SKM-1 treated with dmso at 0.1 percent for 144 hours (cell line): Measurements from ENCODE around the gene HILPDA.
A peak's percentile ranks its signal among the peaks of the same experiment; 100 is the strongest.
"Not testable (repeated sequence)": the region's sequence is repeated elsewhere in the genome, so short reads cannot be mapped to it uniquely, and the experiment has no call there.

ENCODE experiments used
- DNase-seq: peaks from one replicate; lab custom pipeline; 2025; ENCODE audit not compliant: unreplicated experiment; lab: John Stamatoyannopoulos, UW

HILPDA gene

DNA sequence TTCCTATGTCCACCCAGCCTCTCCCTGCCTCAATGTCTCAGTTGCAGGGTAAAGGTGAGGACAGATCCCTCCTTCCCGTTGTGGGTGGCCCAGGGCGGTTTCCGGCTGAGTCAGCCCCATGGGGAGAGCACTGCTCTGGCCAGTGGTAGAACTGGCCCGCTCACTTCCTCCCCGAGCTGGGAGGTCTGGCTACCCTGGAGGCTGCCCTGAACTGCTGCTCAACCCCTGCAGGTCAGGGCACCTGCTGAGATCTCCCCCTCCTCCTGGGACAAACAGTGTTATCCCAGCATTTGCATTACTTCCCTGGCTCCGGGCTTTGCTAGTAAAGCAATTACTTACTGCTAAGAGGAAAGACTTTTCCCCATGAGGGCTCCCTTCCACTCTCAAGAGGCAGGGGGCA, 24.5 kb upstream of the HILPDA start:
- no peak for DNase-seq

DNA sequence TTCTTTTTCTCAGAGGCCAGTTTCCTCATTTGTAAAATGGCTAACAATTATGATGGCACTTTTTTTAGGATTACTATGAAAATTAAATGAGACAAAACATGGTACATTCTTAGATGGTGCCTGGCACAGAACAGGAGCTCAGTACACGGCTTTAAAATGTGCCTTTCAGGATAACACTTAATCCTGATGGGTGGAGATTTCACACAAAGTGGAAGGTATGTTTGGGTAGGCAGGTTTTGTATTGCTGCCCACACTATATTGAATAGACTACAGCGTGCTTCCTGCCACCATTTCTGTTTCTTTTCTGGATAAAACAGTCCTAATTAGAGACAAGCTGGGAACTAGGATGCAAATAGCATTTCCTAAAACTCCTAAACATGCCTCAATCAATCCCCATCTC, 23.9 kb upstream of the HILPDA start:
- no peak for DNase-seq

DNA sequence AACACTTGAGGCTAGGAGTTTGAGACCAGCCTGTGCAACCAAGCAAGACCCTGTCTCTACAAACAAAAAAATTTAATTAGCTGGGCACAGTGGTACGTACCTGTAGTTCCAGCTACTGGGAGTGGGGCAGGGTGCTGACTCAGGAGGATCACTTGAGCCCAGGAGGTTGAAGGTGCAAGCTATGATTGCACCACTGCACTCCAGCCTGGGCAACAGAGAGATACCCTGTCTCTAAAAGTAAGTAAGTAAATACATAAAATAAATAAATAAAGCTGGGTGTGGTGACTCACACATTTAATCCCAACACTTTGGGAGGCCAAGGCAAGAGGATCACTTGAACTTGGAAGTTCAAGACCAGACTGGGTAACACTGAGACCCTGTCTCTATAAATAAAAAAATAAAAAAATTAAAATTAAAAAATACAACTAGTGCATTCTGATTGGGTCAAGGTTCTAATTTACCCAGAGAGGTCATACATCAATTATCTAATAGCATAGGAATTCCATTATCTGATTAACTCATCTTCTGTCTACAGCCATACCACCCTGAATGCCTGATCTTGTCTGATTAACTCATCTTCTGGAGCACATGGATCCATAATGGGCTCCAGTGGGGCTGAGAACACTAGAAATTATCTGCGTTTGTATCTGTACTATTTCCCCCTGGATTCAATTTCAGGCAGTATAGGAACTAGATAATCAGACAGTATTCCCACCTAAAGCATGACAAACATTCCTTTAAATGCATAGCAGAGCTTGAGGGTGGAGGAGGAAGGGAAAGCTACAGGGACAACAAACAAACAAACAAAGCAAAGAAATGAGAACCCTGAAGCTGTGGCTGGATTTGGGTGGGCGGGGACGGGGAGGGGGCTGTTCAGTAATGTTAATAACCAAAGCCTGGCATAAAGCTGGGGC, 21.0 kb upstream of the HILPDA start:
- no peak for DNase-seq

DNA sequence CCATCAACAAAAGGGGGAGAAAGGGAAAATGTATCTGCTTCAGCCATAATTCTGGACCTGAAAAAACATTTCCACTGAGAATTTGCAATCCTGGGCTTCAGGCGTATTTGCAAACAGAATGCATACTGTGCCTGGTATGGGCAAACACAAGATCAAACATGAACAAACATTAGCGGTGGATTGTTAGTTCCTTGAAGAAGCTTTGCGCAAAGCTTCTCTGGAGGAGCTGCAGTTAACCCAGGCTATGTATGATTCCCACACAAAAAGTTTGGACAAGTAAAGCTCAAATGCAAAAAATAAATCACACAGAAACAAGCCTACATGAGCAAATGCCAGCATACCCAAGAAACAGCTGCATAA, 20.4 kb upstream of the HILPDA start:
- no peak for DNase-seq

DNA sequence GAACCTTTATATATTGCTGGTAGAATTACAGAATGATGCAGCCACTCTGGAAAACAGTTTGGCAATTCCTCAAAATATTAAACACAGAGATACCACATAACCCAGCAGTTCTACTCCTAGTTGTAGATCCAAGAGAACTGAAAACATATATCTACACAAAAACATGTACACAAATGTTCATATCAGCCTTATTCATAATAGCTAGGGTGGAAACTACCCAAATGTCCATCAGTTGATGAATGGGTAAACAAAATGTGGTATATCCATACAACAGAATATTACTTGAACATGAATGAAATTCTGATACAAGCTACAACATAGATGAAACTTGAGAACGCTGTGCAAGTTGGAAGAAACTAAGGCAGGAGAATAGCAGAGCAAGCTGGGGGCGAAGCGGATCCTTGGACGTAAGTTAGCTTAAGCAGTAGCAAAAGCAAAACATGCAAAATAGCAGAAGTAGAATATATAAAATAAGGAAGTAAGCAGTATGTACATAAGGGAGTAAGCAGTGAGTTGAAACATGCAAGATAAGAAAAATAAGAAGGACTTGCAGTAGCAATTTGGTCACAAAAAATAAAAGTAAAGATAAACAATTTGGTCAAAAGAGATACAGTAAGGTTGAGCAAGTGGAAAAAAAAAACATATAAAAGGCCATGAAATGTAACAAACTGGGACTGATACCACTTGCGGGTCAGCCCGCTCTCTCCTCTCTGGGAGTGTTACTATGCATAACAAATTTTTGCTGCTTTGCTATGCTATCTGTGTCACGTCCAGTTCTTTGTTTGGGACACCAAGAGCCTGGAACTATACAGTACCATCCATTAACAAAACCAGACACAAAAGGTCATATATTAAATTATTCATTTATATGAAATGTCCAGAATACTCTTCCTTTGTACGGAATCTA, 18.0 kb upstream of the HILPDA start:
- peak; percentile 92 for DNase-seq

DNA sequence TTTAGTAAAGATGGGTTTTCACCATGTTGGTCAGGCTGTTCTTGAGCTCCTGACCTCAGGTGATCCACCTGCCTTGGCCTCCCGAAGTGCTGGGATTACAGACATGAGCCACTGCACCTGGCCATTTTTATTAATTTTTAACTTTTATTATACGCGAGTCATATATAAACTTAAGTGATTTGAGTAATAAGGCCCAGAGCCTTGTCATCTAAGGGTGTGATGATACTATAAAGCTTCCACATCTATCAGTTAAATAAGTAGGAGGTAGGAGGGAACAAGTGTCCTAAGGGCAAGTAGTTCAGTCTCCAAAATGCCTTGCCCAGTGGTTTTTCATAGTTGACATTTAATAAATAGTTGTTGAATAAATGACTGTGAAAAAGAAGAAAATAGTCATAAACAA, 13.3 kb upstream of the HILPDA start:
- no peak for DNase-seq

DNA sequence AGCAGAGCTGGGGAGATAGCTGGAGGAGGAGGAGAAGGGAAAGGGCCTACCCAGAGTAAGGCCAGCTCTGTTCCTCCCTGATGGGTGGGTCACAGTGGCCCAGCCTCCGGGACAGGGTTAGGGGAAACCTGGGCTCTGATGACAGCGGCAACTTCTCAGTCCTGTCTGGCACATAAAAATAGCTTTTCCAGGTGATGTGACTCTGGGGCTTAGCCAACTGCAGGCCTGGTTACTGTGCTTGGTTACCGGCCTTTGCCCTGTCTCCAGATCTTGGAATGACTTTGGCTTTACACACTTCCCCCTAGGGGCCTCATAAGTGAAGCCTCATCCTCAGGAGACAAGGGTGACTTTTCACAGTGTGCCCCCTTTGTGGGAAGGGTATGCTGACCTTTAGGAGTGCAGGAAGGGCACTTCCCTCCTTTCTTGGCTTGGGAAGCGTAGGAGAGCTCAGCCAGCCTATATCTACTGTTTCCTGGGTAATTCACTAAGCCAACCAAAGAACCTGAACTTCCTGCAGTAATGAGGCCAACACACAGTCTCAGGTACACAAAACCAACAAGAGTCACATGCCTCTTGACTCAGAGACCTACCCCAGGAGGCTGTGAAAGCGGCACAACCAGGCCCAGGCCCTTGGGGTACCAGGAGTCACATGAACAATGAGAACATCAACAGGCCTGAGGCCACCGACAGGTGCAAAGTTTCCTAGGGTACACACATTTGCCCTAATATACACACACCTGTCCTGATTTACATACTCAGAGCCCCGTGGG, 11.7 kb upstream of the HILPDA start:
- DNase-seq = no peak

DNA sequence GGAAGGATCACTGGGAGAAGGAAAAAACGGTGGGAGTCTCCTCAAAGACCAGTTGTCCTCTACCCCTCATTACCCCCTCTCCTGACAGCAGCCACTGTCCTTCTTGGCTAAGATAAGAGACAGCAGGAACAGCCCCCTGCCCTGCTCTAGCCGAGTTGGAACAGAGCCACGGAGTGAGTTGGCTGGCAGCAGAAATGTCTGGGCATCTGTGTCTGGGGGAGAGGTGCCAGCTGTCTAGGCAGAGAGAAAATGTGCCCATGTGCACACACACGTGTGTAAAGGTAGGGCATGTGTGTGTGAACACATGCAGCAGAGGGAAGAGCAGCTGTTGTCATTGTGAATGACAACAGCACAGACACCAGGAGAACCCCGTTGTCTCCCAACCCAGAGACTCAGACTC, 9.4 kb upstream of the HILPDA start:
- no peak for DNase-seq

DNA sequence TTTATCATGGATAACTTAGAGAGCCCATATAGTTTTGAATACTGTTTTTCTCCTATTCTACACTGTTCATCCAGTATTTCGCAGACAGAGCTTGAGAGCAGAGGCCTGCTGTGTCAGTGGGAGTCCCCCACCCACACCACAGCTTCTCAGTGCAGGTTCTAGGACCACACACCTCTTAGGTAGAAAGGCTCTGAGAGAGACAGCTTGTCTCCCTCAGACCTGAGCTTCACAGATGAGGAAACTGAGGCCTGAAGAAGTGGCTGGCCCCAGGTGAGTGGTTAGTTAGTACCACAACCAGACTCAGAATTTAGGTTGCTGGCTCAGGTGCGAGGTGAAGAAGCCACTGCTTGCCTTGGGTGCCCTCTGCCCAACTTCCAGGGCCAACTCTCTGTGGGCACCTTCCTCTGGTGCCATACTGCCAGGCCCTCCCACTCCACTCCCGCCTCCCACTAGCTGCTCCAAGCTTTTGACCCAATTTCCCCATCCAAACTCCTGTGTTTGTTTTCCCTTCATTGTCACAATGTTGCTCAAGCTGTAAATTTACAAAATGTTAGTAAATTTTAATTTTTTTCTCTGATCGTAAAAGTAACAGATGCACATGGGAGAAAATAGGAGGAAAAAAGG, 7.6 kb upstream of the HILPDA start:
- no peak for DNase-seq

DNA sequence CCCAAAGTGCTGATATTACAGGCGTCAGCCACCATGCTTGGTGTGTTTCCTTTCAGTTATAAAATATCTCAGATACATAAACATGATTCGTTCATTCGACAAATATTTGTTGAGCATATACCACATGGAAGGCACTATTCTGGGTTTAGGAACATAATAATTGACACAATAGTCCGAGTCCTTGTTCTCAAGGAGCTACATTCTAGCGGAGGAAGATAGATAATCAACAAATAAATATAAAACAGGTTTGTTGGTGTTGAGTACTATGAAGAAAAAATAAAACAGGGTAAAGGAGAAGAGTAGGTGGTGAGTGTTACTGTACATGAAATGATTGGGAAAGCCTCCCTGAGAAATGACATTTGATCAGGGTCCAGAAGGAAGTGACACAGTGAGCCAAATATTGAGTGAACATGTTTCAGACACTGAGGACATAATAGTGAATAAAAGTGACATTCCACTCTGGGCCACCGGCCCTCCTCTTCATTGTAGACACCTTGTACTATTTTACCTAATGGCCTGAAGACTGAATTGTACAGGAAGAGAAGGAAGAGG, 6.9 kb upstream of the HILPDA start:
- no peak for DNase-seq

DNA sequence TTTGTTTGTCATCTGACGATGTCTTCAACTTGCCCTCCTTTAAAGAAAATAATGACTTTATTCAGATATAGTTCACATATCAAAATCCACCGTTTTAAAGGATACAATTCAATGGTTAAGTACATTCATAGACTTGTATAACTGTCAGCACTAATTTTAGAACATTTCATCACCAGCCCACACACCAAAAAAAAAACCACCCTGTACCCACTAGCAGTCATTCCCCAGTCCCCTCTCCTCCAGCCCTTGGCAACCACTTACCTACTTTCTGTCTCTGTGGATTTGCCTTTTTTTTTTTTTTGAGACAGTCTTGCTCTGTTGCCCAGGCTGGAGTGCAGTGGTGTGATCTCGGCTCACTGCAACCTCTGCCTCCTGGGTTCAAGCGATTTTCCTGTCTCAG, 5.3 kb upstream of the HILPDA start:
- peak; percentile 42 for DNase-seq

DNA sequence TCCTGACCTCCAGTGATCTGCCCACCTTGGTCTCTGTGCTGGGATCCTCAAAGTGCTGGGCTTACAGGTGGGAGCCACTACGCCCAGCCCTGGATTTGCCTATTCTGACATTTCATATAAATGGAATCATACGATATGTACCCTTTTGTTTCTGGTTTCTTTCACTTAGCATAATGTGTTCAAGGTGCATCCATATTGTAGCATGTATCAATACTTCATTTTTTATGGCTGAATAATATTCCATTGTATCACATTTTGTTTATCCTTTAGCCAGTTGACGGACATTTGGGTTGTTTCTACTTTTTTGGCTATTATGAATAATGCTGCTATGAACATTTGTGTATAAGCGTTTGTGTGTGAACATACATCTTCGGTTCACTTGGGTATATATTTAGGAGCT, 4.8 kb upstream of the HILPDA start:
- no peak for DNase-seq

DNA sequence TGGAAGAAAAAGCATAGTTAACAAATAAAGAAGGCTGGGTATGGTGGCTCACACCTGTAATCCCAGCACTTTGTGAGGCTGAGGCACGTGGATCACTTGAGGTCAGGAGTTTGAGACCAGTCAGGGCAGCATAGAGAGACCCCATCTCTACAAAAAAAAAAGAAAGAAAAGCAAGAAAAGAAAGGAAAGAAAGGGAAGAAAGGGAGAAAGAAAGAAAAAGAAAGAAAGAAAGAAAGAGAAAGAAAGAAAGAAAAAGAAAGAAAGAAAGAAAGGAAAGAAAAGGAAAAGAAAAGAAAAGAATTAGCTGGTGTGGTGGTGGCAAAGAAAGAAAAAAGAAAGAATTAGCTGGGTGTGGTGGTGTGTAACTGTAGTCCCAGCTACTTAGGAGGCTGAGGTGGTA, 3.1 kb upstream of the HILPDA start:
- DNase-seq = no peak

DNA sequence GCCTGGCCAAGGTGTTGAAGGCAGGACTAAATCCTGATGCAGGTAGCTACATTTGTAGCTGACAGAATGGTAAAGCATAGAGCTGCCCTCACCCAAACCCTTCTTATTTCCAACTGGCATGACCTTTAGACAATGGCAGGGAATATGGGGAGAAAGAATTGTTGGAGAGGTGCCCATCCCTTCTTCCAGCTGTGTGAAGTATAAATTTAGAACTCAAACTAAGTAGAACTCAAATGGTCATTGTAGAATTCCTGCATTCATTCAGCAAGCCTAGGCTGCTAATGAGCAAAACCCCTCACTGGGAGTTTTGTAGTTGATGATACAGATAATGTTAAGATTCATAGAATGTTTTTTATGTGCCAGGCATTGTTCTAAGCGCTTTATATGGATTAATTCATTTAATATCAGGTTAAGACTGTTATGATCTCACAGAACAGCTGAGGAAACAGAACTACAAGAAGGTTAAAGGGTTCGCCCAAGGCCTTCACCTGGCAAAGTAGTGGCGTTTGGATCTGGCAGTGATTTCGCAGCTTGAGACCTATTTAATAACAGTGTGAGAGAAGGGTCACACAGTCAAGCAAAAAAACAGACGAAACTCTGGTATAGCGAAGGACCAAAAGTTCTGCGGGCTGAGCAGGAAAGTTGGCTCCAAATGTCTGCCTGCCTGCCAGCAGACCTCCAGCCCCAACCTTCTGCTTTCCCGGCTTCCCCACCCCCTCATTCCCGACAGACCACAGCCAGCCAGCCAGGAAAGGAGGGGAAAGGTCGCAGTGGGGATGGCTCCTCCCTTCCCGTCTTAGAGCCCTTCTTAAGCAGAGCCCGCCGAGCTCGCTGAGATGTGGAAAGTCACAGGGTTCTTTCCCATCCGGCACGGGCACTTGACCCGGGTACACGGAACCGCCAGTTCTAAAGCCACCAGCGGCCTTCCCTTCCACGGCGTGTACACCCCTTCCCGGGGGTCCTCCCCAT, 1.6 kb upstream of the HILPDA start:
- DNase-seq = no peak

DNA sequence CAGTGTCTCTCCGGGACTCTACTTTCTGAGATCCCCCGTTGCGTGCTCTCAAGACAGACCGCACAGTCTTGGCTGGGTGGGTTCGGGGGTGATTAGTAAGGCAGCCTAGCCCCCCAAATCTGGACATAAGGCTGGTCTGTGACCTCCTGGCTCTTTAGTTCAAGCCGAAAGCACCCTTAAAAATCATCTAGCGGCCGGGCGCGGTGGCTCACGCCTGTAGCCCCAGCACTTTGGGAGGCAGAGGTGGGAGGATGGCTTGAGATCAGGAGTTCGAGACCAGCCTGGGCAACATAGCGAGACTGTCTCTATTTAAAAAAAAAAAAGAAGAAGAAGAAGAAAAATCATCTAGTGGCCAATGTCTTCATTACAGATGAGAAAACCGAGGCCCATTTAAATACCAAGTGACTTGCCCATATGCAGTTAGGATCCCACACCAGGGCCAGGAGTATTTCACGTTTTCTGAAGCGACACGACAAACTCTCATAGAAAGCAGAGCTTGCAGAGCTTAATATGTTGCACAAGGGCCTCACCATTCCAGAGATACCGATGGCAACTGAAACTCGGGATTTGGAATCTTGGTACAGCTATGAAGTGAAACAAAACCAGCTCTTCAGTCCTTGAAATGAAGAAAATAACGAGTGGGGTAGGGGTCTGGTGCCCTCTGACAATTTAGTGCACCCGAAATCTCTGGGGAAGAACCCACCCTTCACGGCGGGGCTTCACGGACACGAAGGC, 703 bp upstream of the HILPDA start:
- peak; percentile 16 for DNase-seq

DNA sequence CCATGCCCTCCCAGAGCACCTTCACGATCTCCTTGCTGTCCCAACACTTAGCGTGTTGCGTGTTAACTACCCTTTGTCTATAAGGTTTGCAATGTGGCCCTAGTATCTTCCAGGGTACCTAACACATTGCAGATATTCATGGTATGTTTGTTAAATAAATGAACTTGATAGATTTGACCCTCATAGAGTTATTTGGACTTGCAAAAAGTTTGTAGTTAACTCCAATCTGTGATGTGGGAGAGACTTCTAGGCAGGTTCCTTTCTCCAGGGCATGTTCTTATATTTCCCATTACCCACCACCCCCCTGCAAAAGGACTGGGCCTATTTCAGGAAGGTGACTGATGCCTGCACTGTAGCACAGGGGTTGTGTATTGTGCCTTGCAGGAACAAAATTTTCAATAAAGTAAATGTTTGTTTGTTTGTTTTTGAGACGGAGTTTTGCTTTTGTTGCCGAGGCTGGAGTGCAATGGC, 612 bp downstream of the HILPDA start:
- no peak for DNase-seq

DNA sequence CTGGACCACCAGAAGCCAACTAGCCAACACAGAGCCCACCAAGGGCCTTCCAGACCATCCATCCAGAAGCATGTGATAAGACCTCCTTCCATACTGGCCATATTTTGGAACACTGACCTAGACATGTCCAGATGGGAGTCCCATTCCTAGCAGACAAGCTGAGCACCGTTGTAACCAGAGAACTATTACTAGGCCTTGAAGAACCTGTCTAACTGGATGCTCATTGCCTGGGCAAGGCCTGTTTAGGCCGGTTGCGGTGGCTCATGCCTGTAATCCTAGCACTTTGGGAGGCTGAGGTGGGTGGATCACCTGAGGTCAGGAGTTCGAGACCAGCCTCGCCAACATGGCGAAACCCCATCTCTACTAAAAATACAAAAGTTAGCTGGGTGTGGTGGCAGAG, 1.7 kb downstream of the HILPDA start:
- not testable (repeated sequence) for DNase-seq

DNA sequence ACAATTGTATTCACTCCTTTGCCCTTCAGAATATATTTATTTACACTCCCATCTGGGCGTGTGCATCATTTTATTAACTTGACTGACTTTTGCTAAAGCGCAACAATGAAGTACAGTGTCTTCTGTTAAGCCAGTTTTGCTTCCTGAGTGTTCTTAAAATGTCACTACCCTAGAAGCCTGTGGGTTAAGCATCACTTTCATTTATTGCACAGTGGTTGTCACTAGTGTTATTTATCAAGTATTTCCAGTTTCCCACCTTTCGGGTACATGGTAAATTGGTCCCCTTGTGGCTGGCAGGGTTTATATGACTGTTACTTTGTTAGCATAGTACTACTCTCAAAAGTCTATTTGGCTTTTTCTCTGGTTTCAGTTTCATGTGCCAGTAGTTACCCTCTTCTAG, 3.3 kb downstream of the HILPDA start:
- no peak for DNase-seq
